Nephron progenitor cell (in vitro differentiated cells): ENCODE data around the gene SMARCC1.

Source experiments
- DNase-seq: peaks from one replicate; pipeline ENCODE4 v3.0.0; 2021
- H3K27ac Mint-ChIP-seq: 2 replicates; pipeline ENCODE4 v1.8.0; 2021; ENCODE audit warnings: mild to moderate bottlenecking, moderate library complexity, mixed read lengths
- H3K27me3 Mint-ChIP-seq: 2 replicates; pipeline ENCODE4 v1.8.0; 2021; ENCODE audit warnings: mild to moderate bottlenecking, low read depth, mixed read lengths; ENCODE audit not compliant: poor library complexity
- H3K36me3 Mint-ChIP-seq: 2 replicates; pipeline ENCODE4 v1.8.0; 2021; ENCODE audit warnings: low read depth, mixed read lengths
- H3K4me1 Mint-ChIP-seq: 2 replicates; pipeline ENCODE4 v1.8.0; 2021; ENCODE audit warnings: mixed read lengths
- H3K4me3 Mint-ChIP-seq: 2 replicates; pipeline ENCODE4 v1.8.0; 2021; ENCODE audit warnings: mild to moderate bottlenecking, moderate library complexity, mixed read lengths
- H3K9me3 Mint-ChIP-seq: 2 replicates; pipeline ENCODE4 v1.8.0; 2021; ENCODE audit warnings: mild to moderate bottlenecking, moderate library complexity, mixed read lengths
- TF ChIP-seq, protein P1 (sequence below): fragments of 200-600 bp; sonication (generic); IDR thresholded peaks from 2 replicates; pipeline ENCODE4 v1.5.0; 2021; ENCODE audit warnings: antibody characterized with exemption

Gene SMARCC1

GRCh38 chr3:47578691-47579632, 202.7 kb downstream of the SMARCC1 start, which contains the start of gene CSPG5:
TSS of gene CSPG5 (minus strand) at chr3:47578865. CDS start at chr3:47578693, 172 bp downstream.
- peak; percentile 73 for DNase-seq
- H3K27me3 Mint-ChIP-seq, result peaks cover 78% of the 10 kb centered on the region

DNA sequence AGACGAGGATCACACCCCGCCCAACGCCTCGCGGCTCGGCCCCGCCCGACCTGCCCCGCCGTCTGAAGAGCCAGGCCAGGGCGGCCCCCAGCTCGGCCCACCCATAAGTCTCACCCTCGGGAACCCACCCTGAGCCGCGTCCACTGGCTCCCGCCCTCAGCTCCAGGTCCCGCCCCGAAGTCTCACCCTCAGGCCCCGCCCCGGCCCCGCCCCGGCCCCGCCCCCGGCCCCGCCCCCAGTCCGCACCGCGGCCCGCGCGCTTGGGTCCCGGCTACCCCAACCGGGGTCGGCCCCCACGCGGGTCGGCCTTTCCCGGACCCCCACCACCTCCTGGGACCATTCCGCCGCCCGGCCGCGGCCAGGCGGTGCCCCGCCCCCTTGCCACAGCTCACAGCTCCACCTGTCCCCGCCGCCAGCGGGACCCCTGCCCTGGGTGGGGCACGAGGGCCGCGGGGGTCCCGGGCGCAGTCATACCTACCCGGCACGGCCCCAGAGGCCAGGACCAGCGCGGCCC, 203.5 kb downstream of the SMARCC1 start:
- Mint-ChIP-seq H3K9me3 (no peaks in the 10 kb centered on the region), H3K4me3 (peak overlapping the region; percentile 50), H3K27ac (no peak overlapping the region), H3K27me3 (peaks cover 78% of the 10 kb centered on the region), H3K4me1 (no peaks in the 10 kb centered on the region), H3K36me3 (peaks cover 7% of the 10 kb centered on the region)
- TF ChIP-seq, protein P1, sequence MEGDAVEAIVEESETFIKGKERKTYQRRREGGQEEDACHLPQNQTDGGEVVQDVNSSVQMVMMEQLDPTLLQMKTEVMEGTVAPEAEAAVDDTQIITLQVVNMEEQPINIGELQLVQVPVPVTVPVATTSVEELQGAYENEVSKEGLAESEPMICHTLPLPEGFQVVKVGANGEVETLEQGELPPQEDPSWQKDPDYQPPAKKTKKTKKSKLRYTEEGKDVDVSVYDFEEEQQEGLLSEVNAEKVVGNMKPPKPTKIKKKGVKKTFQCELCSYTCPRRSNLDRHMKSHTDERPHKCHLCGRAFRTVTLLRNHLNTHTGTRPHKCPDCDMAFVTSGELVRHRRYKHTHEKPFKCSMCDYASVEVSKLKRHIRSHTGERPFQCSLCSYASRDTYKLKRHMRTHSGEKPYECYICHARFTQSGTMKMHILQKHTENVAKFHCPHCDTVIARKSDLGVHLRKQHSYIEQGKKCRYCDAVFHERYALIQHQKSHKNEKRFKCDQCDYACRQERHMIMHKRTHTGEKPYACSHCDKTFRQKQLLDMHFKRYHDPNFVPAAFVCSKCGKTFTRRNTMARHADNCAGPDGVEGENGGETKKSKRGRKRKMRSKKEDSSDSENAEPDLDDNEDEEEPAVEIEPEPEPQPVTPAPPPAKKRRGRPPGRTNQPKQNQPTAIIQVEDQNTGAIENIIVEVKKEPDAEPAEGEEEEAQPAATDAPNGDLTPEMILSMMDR, result no peak
- peak; percentile 57 for DNase-seq

More at GRCh38 chr3:47578691-47579632, 202.7 kb downstream of the SMARCC1 start, which contains the start of gene CSPG5:
- Mint-ChIP-seq H3K36me3 (peaks cover 7% of the 10 kb centered on the region), H3K9me3 (no peaks in the 10 kb centered on the region), H3K27ac (no peak within 1 kb of the TSS), H3K4me3 (peak within 1 kb of the TSS; percentile 52), H3K4me1 (no peaks in the 10 kb centered on the region)
- TF ChIP-seq, protein P1, result no peak

- no peak overlapping the region for H3K27ac Mint-ChIP-seq
- peak overlapping the region; percentile 50 for H3K4me3 Mint-ChIP-seq
- H3K9me3 Mint-ChIP-seq, result no peaks in the 10 kb centered on the region
- H3K4me1 Mint-ChIP-seq, result no peaks in the 10 kb centered on the region
- H3K27me3 Mint-ChIP-seq, result peaks cover 79% of the 10 kb centered on the region
- peak; percentile 38 for DNase-seq
- TF ChIP-seq, protein P1, result no peak
- H3K36me3 Mint-ChIP-seq, result peaks cover 7% of the 10 kb centered on the region
Measured at GRCh38 chr3:47577583-47578118, 204.0 kb downstream of the SMARCC1 start.

- H3K27ac Mint-ChIP-seq, result no peak overlapping the region
- peaks cover 66% of the 10 kb centered on the region for H3K27me3 Mint-ChIP-seq
- no peaks in the 10 kb centered on the region for H3K36me3 Mint-ChIP-seq
- no peaks in the 10 kb centered on the region for H3K9me3 Mint-ChIP-seq
- DNase-seq, result no peak
- H3K4me1 Mint-ChIP-seq, result peaks cover 6% of the 10 kb centered on the region
- TF ChIP-seq, protein P1, result no peak
- no peak overlapping the region for H3K4me3 Mint-ChIP-seq
Measured at GRCh38 chr3:47573190-47574172, 208.2 kb downstream of the SMARCC1 start.

DNA sequence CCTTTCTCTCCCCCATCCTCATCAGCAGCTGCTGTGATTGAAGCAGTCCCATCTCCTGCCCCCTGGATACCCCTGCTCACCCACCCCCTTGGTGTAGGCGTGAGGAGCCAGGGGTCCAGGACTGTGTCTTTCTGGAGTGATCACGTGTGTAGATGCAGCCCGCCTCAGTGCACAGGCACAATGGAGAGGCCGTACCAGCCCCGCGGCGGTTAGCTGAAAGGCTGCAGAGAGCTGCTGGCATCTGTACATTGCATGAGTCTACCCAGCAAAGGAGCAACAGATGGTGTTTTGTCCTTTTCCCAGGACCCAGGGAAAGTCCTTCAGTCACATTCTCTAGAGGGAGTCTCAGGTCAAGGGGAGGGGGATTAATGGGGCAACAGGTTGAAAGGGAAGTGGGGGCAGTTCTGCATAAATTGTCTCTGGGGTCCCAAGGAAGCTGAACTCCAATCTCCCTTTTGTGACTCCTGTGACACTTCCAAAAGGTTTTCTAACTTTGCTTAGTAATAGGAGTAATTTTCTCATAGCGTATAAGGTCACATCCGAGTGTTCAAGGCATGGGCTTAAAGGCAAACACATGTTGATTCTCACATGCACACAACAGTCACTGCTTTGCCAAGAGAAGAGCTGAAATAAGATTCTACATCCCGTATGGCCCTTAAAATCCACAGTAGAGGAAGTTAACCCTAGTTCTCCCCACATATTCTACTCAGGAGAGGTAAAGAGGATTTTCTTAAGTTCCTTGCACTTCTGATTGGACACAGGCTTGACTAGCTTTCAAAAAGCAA, 210.1 kb downstream of the SMARCC1 start:
- Mint-ChIP-seq H3K4me1 (peaks cover 6% of the 10 kb centered on the region), H3K9me3 (no peaks in the 10 kb centered on the region), H3K36me3 (no peaks in the 10 kb centered on the region), H3K27me3 (peaks cover 50% of the 10 kb centered on the region), H3K4me3 (no peak overlapping the region), H3K27ac (no peak overlapping the region)
- no peak for DNase-seq
- TF ChIP-seq, protein P1, result no peak
